Lower lobe of right lung (tissue), 2 donors: ENCODE data around the gene DDX41. TPM values are rescaled to one million over a fixed set of nuclear protein-coding genes. Genes with fewer than 3 reads are reported as not detected.
A peak's percentile ranks its signal among the peaks of the same experiment; 100 is the strongest.

ENCODE experiments used
- ATAC-seq, 2 donors: fragments of 200-7000 bp; cut with Tn5 transposase; one replicate each; pipeline ENCODE4 v1.9.1; 2020 to 2022; ENCODE audit warnings: mild to moderate bottlenecking in 2 of 2, moderate library complexity in 2 of 2
- DNase-seq: peaks from one replicate; pipeline ENCODE4 v3.0.0-alpha.2; 2020
- H3K27ac ChIP-seq: fragments of 200-600 bp; one replicate; pipeline ENCODE4 v1.8.0; 2022
- H3K27me3 ChIP-seq: fragments of 200-600 bp; one replicate; pipeline ENCODE4 v1.8.0; 2022; ENCODE audit warnings: low read depth
- H3K36me3 ChIP-seq: fragments of 200-600 bp; one replicate; pipeline ENCODE4 v1.8.0; 2022; ENCODE audit warnings: mild to moderate bottlenecking
- H3K4me1 ChIP-seq: fragments of 200-600 bp; one replicate; pipeline ENCODE4 v1.8.0; 2022
- H3K4me3 ChIP-seq: fragments of 200-600 bp; one replicate; pipeline ENCODE4 v1.8.0; 2022; ENCODE audit warnings: mild to moderate bottlenecking
- H3K9me3 ChIP-seq: fragments of 200-600 bp; one replicate; pipeline ENCODE4 v1.8.0; 2022
- CTCF ChIP-seq: fragments of 200-600 bp; IDR thresholded peaks from one replicate; pipeline ENCODE4 v1.8.0; 2022; ENCODE audit warnings: antibody characterized with exemption, mild to moderate bottlenecking
- intact Hi-C: fragments of 100-400 bp; cut with DNase I; formaldehyde crosslinking; loops from one replicate; pipeline ENCODE4 v1.11.0; 2022
- total RNA-seq: library from RNA; stranded (reverse); fragmentation: NEBNext Ultra II Directional; extraction: Animal tissue kit (Norgen Biotek cat#: 25700); gene quantifications from one replicate; pipeline ENCODE4 v1.2.1, GENCODE V29; 2021
- donor health status: DM: no; HTN: yes; CAD: no; lungs with severe emphysema.

The DDX41 gene
- total RNA-seq, 1 donor from 2014 or later, result 69.4 TPM

- TF ChIP-seq CTCF, result no peak
- intact Hi-C loops, result no loop called here
- no peak overlapping the region for H3K4me3 ChIP-seq
- ATAC-seq (no peak), DNase-seq (no peak)
- no peaks in the 10 kb centered on the region for H3K9me3 ChIP-seq
- H3K4me1 ChIP-seq, result peaks cover 35% of the 10 kb centered on the region
- H3K36me3 ChIP-seq, result no peaks in the 10 kb centered on the region
- peaks cover 11% of the 10 kb centered on the region for H3K27me3 ChIP-seq
- H3K27ac ChIP-seq, result peak overlapping the region; percentile 4
Observed at GRCh38 chr5:177476531-177477233, 40.1 kb downstream of the DDX41 start.

GRCh38 chr5:177475563-177476427, 41.0 kb downstream of the DDX41 start:
- intact Hi-C loops, result no loop called here

GRCh38 chr5:177474846-177475562, 41.8 kb downstream of the DDX41 start:
- peak overlapping the region; percentile 4 for H3K27ac ChIP-seq
- intact Hi-C loops, result no loop called here
- DNase-seq (no peak), ATAC-seq (no peak)
- peaks cover 36% of the 10 kb centered on the region for H3K4me1 ChIP-seq
- H3K36me3 ChIP-seq, result no peaks in the 10 kb centered on the region
- peaks cover 11% of the 10 kb centered on the region for H3K27me3 ChIP-seq
- no peak for TF ChIP-seq CTCF
- no peaks in the 10 kb centered on the region for H3K9me3 ChIP-seq
- no peak overlapping the region for H3K4me3 ChIP-seq

More at GRCh38 chr5:177475563-177476427, 41.0 kb downstream of the DDX41 start:
- Histone ChIP-seq H3K4me1 (peaks cover 39% of the 10 kb centered on the region), H3K4me3 (no peak overlapping the region), H3K27ac (no peak overlapping the region), H3K36me3 (no peaks in the 10 kb centered on the region), H3K9me3 (no peaks in the 10 kb centered on the region), H3K27me3 (peaks cover 11% of the 10 kb centered on the region)
- no peak for TF ChIP-seq CTCF
- no peak for ATAC-seq
- no peak for DNase-seq

- H3K4me1 ChIP-seq, result peaks cover 26% of the 10 kb centered on the region
- DNase-seq, result no peak
- intact Hi-C loops, result no loop called here
- no peak overlapping the region for H3K4me3 ChIP-seq
- ATAC-seq, result no peak
- H3K36me3 ChIP-seq, result no peaks in the 10 kb centered on the region
- H3K9me3 ChIP-seq, result no peaks in the 10 kb centered on the region
- H3K27me3 ChIP-seq, result peaks cover 11% of the 10 kb centered on the region
- no peak for TF ChIP-seq CTCF
- peak overlapping the region; percentile 4 for H3K27ac ChIP-seq
Observed at GRCh38 chr5:177474002-177474476, 42.7 kb downstream of the DDX41 start.

GRCh38 chr5:177473443-177474001, 43.2 kb downstream of the DDX41 start, which contains the start of gene DBN1:
Gene DBN1 (minus strand): TSS chr5:177473634. CDS start chr5:177473521, 113 bp downstream.
- peak; percentile 65 to 80 for ATAC-seq
- Histone ChIP-seq H3K4me1 (peaks cover 21% of the 10 kb centered on the region), H3K27ac (peak within 1 kb of the TSS; percentile 69), H3K9me3 (no peaks in the 10 kb centered on the region), H3K4me3 (peak within 1 kb of the TSS; percentile 69), H3K27me3 (peaks cover 11% of the 10 kb centered on the region), H3K36me3 (no peaks in the 10 kb centered on the region)
- no peak for TF ChIP-seq CTCF
- intact Hi-C loops, result no loop called here
- no peak for DNase-seq
